Measurements from ENCODE around the gene PPM1D.

DNA sequence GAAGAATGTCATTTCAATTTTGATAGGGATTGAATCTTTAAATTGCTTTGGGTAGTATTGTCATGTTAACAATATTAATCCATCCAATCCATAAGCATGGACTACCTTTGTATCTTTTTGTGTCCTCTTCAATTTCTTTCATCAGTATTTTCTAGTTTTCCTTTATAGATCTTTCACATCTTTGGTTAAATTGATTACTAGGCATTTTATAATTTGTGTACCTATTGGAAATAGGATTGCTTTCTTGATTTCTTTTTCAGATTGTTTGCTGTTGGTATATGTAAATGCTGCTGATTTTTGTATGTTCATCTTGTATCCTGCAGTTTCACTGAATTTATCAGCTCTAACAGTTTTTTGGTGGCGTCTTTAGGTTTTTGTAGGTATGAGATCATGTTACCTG is 53.6 kb downstream of the PPM1D start:
- TF ChIP-seq, protein P1, sequence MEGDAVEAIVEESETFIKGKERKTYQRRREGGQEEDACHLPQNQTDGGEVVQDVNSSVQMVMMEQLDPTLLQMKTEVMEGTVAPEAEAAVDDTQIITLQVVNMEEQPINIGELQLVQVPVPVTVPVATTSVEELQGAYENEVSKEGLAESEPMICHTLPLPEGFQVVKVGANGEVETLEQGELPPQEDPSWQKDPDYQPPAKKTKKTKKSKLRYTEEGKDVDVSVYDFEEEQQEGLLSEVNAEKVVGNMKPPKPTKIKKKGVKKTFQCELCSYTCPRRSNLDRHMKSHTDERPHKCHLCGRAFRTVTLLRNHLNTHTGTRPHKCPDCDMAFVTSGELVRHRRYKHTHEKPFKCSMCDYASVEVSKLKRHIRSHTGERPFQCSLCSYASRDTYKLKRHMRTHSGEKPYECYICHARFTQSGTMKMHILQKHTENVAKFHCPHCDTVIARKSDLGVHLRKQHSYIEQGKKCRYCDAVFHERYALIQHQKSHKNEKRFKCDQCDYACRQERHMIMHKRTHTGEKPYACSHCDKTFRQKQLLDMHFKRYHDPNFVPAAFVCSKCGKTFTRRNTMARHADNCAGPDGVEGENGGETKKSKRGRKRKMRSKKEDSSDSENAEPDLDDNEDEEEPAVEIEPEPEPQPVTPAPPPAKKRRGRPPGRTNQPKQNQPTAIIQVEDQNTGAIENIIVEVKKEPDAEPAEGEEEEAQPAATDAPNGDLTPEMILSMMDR (conservative IDR thresholded peaks at IDR 0.05; ENCODE audit: low read length): no peak
- no peak for TF ChIP-seq EZH2phosphoT487 (IDR thresholded peaks at IDR 0.05; ENCODE audit: borderline replicate concordance)

Measured in Loucy (cell line).